ENCODE results near the gene PAWR. TPM values are rescaled to one million over a fixed set of nuclear protein-coding genes. Genes with fewer than 3 reads are reported as not detected.

Gene PAWR
- total and polyA plus RNA-seq, 9 of the 15 experiments (the other 6 are each of a cell fraction or from before 2014, with no cell fraction given): 0.82 TPM; not detected in 8

- FAIRE-seq (no peak), ATAC-seq (no peak), DNase-seq (ENCODE audit: extremely low read depth in 1 of 4, low spot score in 3 of 4) (no peak)
- no peaks in the 10 kb centered on the region for H3K36me3 ChIP-seq (ENCODE audit: control insufficient read depth, insufficient read depth, low read length)
- TF ChIP-seq TCF7L2 (IDR thresholded peaks at IDR 0.05; ENCODE audit: low read depth, low read length) (no peak), RNF219 (CRISPR knock-in tag; IDR thresholded peaks at IDR 0.05) (no peak), MCM2 (IDR thresholded peaks at IDR 0.05; ENCODE audit: low read depth) (no peak), GABPA (tag; conservative IDR thresholded peaks at IDR 0.05; ENCODE audit: low read depth) (no peak), ZNF24 (IDR thresholded peaks at IDR 0.05) (no peak), SIN3B (IDR thresholded peaks at IDR 0.05; ENCODE audit: low read depth) (no peak), TAF9B (IDR thresholded peaks at IDR 0.05; ENCODE audit: partially characterized antibody) (no peak), SETDB1 (IDR thresholded peaks at IDR 0.05; ENCODE audit: low read length) (no peak), CGGBP1 (CRISPR knock-in tag; IDR thresholded peaks at IDR 0.05) (no peak), SMARCC2 (IDR thresholded peaks at IDR 0.05; ENCODE audit: low read depth) (no peak), CSDE1 (IDR thresholded peaks at IDR 0.05) (no peak), NR4A1 (CRISPR knock-in tag; IDR thresholded peaks at IDR 0.05) (no peak), NR4A1 (tag; IDR thresholded peaks at IDR 0.05) (no peak), SNAPC5 (CRISPR knock-in tag; IDR thresholded peaks at IDR 0.05) (no peak), STAT5A (IDR thresholded peaks at IDR 0.05; ENCODE audit: borderline replicate concordance, low read length) (no peak), SMAD1 (IDR thresholded peaks at IDR 0.05; ENCODE audit: low read depth, low read length, partially characterized antibody) (no peak)
- H3K27ac ChIP-seq (ENCODE audit: extremely low read depth, low read depth, low read length): no peak overlapping the region
- no peaks in the 10 kb centered on the region for H3K27me3 ChIP-seq (ENCODE audit: control insufficient read depth in 2 of 2, insufficient read depth in 2 of 2, low read length in 2 of 2)
- H3K9me1 ChIP-seq (ENCODE audit: control insufficient read depth, insufficient read depth, low read length): no peaks in the 10 kb centered on the region
- no peak overlapping the region for H3K4me2 ChIP-seq (ENCODE audit: insufficient read depth, low read length)
- no peaks in the 10 kb centered on the region for H4K20me1 ChIP-seq (replicated peaks; ENCODE audit: control insufficient read depth, insufficient read depth, low read length)
- in situ Hi-C loops (cut with MboI): no loop called here
- no peak overlapping the region for H2AFZ ChIP-seq (ENCODE audit: low read depth, low read length)
- no peaks in the 10 kb centered on the region for H3K9me3 ChIP-seq (replicated peaks; ENCODE audit: control insufficient read depth, insufficient read depth, low read depth, low read length)
- POLR2A ChIA-PET: no interaction called here
- H3K4me3 ChIP-seq: no peak overlapping the region
- intact Hi-C loops (cut with micrococcal nuclease): no loop called here
- no peaks in the 10 kb centered on the region for H3K4me1 ChIP-seq (replicated peaks in 1 of 2; ENCODE audit: control insufficient read depth in 2 of 2, insufficient read depth in 2 of 2, low read length in 2 of 2)
- WGBS (ENCODE audit: insufficient coverage, low coverage, missing lambda C conversion rate): 0% methylated on average over 6 of the region's 6 CpGs
- no peaks in the 10 kb centered on the region for H3K79me2 ChIP-seq (ENCODE audit: control insufficient read depth, insufficient read depth, low read length)
- CTCF ChIA-PET (ENCODE audit: low intra/inter-chr PET ratio): no interaction called here
- H3K9ac ChIP-seq (ENCODE audit: insufficient read depth in 1 of 2, low read depth in 2 of 2, low read length in 2 of 2): no peak overlapping the region
- no TSS peak for BruUV-seq (replicated peaks)
These were observed 2.2 kb downstream of the PAWR start for GRCh38 chr12:79688376-79689060.

Data from K562 (cell line).